Measurements from ENCODE around the gene CYTH2.
"Not testable (repeated sequence)": the region's sequence is repeated elsewhere in the genome, so short reads cannot be mapped to it uniquely, and the experiment has no call there.

Gene CYTH2

DNA sequence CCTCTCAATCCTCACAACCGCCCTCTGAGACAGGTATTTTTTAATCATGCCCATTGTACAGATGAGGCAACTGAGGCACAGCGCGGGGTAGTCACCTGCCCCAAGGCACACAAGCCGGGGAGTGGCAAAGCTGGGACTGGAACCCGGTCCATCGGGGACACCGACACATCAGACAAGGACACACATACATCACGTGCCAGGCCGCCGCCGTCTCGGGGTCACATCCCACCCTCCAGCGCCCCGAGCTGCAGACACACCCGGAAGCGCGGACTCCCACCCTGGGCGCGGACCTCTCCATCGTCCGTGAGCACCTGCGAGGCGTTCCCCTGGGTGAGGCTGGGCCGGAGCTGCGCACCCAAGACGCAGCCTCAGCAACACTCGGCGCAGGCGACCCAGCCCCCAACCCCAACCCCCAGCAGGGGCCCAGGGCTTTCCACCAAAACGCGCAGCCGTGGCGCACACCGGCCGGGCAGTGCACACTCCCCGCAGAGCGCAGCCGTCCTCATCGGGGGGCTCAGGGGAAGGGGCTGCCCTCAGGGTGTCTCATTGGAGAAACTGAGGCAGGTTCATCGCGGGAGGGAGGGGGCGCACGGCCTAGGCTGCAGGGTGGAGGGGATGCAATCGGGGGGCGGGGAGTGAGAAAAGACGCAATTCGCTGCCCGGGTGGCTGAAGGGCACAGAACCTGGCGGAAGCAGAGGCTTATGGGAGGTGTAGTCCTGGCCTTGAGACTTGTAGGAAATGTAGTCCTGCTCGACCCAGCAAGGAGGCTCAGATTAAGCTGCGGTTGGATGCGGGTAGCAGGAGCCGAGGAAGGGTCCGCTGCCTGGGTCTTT is 44.3 kb downstream of the CYTH2 start:
- FAIRE-seq: no peak

DNA sequence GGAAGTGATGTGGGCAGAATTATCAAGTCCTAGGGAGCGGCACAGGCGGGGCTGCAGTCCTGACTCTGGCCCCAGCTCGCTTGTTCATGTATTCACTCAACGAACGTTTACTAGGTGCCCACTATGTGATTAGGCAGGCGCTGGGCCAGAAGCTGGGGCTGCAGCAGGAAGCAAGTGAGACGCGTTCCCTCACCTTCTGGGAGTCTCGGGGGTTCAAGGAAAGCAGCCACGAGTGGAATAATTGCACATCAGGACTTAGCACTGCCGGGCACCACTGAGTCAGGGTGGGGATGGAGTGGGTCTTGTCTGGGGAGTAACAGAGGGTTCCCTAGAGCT is 44.9 kb downstream of the CYTH2 start:
- no peak for FAIRE-seq

DNA sequence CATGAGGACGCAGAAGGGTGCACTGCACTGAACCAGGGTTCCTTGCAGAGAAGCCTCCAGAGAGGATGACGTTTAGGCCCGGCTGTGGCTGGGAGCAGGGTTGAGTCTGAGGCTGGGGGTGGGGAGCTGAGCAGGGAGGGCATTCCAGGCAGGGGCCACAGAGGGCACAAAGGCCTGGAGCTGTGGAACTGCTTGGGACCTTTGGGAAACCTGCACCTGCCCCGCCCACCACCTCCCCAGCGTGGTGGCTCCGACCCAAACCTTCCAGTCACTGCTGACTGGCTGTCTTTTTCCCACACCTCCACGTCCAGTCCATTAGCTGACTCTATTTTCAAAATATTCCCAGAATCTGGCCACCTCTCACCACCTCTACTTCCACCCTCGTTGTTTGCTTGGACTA is 47.4 kb downstream of the CYTH2 start:
- no peak for FAIRE-seq

DNA sequence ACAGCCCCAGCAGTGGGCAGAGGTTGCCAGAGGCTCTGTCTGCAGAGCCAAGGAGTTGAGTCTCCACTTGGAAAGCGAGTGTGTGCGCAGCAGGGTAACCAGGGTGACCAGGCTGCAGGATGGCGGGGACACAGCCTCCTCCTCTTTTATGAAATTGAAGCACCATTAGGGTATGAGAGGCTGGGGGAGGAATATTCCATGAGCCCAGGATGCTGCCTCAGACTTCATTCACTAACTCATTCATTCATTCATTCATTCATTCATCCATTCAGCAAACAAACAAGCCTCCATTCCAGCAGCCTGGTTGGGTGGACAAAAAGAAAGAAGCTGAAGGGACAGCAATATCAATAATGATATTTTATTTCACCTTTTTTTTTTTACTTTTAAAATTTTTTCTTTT is 49.0 kb downstream of the CYTH2 start:
- FAIRE-seq: no peak

DNA sequence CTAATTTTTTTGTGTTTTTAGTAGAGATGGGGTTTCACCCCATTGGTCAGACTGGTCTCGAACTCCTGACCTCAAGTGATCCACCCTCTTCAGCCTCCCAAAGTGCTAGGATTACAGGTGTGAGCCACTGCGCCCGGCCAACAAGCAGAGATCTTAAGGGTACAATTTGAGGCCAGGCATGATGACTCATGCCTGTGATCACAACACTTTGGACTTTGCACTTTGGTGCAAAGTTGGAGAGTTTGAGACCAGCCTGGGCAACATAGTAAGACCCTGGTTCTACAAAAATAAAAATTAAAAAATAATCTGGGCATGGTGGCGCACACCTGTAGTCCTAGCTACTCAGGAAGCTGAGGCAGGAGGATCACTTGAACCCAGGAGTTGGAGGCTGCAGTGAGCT is 50.3 kb downstream of the CYTH2 start:
- FAIRE-seq: not testable (repeated sequence)

DNA sequence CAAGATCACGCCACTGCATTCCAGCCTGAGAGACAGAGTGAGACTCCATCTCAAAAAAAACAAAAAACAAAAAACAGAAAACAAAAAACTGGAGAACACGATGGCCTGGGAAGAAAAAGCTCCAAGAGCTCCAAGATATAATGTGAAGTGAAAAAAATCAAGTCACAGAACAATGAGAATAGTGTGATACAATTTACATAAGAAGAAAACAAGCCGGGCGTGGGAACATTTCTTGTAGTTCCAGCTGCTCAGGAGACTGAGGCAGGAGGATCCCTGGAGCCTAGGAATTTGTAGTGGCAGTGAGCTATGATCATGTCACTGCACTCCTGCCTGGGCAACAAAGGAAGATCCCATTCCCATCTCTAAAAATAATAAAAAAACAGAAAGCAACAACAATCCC is 51.0 kb downstream of the CYTH2 start:
- FAIRE-seq: no peak

DNA sequence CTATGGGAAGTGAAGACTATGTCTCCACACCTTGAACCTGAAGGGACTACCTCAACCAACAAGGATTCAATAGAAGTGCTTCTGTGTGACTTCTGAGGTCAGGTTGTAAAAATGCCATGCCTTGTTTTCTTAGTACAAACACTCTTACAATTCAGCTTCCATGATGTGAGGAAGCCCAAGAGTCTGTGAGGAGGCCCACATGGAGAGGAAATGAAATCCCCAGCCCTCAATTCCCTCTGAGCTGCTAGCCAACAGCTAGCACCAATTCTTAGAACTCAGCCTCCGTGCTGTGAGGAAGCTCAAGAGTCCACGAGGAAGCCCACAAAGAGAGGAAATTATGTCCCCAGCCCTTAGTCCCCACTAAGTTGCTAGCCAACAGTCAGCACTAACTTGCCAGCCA is 55.1 kb downstream of the CYTH2 start:
- no peak for FAIRE-seq

DNA sequence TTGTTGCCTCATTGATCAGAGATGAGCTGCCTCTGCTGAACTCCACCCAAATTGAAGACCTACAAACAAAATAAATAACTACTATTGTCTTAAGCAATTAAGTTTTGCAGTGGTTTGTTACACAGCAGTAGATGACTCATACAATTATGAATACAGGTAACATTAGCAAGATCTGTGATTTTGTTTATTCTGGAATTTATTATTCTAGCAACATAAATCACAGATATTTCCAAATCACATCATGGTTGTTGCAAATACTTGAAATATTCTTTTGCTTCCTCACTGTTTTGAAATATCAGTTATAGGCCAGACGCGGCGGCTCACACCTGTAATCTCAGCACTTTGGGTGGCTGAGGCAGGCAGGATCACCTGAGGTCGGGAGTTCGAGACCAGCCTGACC is 55.6 kb downstream of the CYTH2 start:
- no peak for FAIRE-seq

DNA sequence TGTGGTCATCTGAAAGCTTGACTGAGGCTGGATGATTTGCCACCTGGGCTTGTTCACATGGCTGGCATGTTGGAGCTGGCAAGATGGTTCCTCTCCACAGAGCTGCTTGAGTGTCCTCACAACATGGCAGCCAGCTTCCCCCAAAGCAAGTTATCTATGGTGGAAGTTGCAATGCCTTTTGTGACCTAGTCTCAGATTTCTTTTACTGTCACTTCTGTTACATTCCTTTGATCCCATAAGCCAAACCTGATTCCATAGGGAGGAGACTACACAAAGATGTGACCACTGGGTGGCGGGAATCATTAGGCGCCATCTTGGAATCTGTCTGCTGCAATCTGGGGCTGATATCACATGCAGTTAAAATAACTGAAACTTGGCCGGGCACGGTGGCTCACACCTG is 60.0 kb downstream of the CYTH2 start:
- FAIRE-seq: no peak

DNA sequence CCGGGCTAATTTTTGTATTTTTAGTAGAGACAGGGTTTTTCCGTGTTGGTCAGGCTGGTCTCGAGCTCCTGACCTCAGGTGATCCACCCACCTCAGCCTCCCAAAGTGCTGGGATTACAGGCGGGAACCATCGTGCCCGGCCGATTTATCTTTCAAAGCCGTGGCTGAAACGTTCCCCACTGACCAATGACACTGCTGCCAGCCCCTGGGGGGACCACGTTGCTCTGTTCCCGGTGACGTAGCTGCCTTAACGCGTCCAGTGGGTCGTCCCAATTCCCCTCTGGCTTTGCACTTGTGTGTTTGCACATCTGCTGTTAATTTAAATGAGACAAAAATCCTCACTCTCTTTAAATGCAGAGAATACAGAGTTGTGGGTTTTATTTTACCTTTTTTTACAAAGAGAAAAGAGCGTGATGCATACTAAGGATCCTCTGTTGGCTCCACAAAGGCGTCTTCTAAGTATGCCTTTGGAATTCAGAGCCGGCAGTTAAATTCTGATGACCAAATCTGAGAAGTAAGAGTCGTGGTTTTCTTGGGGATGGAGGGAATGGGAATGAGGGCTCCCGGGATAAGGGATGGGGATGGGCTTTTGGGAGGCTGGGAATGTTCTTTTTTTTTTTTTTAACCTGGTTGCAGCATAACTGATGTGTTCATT is 61.0 kb downstream of the CYTH2 start:
- FAIRE-seq: no peak

DNA sequence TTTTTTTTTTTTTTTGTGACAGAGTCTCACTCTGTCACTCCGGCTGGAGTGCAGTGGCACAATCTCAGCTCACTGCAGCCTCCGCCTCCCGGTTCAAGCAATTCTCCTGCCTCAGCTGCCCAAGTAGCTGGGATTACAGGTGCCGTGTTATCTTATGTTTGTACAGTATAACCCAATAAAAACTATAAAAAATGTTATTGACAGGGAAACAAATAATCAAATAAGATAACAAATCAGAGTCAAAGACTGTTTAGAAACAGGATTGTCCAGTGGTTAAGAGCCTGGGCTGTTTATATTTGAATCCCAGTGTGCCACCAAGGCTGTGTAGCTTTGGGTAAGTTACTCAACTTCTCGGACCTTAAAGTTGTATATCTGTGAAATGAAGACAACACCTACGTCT is 61.6 kb downstream of the CYTH2 start:
- no peak for FAIRE-seq
